ENCODE results near the gene CATSPER1.

CATSPER1 gene

DNA sequence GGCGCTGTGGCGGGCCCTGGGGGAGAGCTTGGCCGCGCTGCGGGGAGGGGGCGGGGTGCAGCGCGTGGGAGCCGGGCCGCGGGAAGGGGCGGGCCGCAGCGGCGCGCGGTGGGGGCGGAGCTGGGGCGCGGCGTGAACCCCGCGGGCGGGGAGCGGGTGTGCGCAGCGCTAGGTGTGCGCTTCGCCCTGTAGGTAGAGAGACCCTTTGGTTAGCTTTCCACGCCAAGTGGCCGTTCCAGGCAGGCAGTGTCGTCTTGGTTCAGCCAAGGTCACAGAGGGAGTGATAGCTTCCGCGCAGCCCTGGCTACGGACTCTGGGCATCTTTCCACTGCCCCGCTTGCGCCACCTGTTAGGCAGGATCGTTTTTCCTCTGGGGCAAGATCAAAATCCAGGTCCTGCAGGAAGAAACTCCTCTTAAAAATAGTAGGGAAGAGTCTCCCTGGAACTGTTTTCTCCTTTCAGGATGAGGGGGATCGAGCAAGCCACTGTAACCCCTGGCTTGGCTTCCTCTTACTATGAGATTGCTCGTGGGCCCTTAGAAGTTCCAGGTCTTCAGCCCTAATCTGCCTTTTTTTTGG is 23.5 kb downstream of the CATSPER1 start:
- peak; percentile 55 for DNase-seq (ENCODE audit: low read depth)

GRCh38 chr11:66001942-66002647 is 24.2 kb downstream of the CATSPER1 start, which contains the start of the genes BANF1 and EIF1AD:
BANF1 (plus strand) TSS chr11:66002503; CDS start chr11:66003251, 748 bp downstream.
EIF1AD (minus strand) TSS chr11:66002157; CDS start chr11:66000389, 1,768 bp downstream.
- DNase-seq (ENCODE audit: low read depth): peak; percentile 96

GRCh38 chr11:65997286-65997685 is 29.0 kb downstream of the CATSPER1 start:
- peak; percentile 87 for DNase-seq (ENCODE audit: low read depth)

- no peak for DNase-seq (ENCODE audit: low read depth)
Measured at GRCh38 chr11:65992056-65992455, 34.2 kb downstream of the CATSPER1 start.

DNA sequence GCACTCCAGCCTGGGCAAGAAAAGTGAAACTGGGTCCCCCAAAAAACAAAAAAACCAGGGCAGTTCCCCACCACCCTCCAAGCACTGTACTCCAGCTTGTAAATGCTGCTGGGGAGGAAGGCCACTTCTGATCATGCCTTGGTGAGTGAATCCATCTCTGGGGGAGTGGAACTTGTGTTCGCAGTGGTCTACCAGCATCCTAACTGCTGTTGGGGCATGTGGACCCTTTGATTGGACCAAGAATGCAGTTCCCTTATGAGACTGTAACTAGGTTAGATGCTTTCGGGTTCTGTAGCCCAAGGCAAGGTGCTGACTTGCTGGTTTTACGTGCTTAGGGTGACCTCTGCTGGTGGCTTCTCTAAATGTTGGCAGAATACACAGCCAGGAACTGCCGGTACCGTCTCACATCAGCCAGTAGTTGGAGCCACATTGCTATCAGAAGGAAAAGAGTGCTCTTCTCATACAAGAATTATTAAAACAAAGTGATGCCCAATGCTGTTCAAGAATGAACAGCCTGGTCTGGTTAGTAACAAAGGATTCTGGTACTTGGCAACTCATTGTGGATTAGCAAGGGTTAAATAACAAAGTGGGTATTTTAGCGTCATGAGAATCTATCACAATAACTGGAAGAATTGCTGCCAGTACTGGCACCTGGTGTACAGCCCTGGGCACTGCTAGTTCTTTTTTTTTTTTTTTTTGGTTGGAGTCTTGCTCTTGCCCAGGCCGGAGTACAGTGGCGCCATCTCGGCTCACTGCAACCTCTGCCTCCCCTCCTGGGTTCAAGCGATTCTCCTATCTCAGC is 37.3 kb downstream of the CATSPER1 start:
- peak; percentile 92 for DNase-seq (ENCODE audit: low read depth)

DNA sequence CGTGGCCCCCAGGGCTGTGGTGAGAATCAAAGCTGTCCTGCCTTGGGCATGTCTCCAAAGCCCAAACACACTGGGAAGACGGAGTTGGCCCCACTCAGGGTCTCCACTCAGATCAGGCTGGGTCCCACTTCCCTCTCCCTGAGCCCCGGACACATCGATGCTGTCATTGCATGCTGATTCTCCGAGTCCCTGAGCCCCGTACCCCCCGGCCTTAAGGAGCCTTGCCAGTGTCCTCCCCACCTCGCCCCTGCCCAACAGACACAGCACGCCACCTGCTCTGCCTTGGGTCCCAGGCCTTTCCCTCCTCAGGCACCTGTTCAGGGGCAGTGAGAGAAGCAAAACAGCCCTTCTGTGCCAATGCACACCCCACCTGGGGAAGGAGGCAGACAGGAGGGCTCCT is 38.9 kb downstream of the CATSPER1 start:
- DNase-seq (ENCODE audit: low read depth): no peak

- no peak for DNase-seq (ENCODE audit: low read depth)
Measured at GRCh38 chr11:65983589-65983987, 42.7 kb downstream of the CATSPER1 start.

- no peak for DNase-seq (ENCODE audit: low read depth)
Measured at GRCh38 chr11:65982824-65983588, 43.3 kb downstream of the CATSPER1 start.

GRCh38 chr11:65981972-65982823 is 44.1 kb downstream of the CATSPER1 start:
- no peak for DNase-seq (ENCODE audit: low read depth)

DNA sequence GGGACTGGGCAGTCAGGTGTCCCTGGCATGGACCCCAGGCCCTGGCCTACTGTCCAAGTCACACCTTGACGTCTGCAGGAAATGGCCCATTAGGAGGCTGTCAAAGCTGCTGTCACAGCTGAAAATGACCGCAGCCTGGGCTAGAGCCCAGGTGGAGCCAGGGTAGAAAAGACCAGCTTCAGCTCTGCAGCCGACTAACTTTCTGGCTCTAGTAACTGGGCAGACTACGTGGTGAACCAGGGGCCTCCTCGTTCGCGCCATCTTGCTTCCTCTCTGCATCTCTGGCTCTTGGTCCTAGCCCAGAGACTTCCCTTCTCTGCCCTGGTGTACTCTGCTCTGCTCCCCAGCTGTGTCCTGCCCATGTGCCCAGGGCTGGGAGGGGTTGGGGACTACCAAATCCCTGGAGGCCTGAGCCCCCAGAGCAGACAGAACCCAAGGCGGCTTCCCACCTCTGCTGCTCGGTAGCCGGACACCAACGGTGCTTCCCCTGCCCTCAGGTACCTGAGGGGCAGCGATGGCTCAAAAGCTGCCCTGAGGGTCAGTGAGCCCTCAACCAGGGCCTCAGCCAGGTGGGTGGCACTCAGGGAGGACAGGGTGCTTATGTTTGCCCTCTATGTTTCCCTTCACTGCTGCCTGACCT is 45.1 kb downstream of the CATSPER1 start:
- no peak for DNase-seq (ENCODE audit: low read depth)

- no peak for DNase-seq (ENCODE audit: low read depth)
Measured at GRCh38 chr11:65979261-65979759, 47.0 kb downstream of the CATSPER1 start.

GRCh38 chr11:65978391-65979238 is 47.7 kb downstream of the CATSPER1 start:
- DNase-seq (ENCODE audit: low read depth): no peak

GRCh38 chr11:65977621-65978390 is 48.5 kb downstream of the CATSPER1 start:
- no peak for DNase-seq (ENCODE audit: low read depth)

GRCh38 chr11:65976216-65977176 is 49.8 kb downstream of the CATSPER1 start:
- no peak for DNase-seq (ENCODE audit: low read depth)

GRCh38 chr11:65975771-65976170 is 50.5 kb downstream of the CATSPER1 start:
- DNase-seq (ENCODE audit: low read depth): no peak

DNA sequence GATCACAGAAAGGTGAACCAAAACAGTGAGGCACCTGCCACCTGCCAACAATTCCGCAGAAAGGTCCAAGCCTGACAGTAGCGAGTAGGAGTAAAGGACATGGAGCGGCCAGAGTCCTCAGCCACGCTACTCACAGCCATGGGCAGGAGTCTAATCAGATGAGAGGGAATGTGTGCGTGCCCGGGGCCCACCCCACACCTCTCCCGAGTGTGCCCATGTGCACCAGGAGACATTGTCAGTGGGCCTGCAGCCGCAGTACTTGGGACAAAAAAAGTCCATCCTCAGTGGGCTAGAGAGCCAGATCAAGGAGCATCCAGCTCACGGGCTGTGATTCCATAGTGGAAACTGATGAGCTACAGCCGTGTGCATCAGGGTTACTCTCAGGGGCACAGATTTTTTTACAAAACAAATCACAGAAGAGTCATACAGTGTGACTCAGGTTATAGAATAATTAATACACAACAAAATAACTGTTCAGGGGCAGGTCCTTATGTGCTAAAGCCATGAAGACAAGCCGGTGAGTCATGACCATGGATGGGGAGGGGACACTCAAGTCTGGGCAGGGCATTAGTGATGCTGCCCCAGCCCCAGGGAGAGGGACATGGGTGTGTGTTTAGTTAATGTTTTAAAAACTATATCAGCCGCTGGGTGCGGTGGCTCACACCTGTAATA is 52.7 kb downstream of the CATSPER1 start:
- peak; percentile 5 for DNase-seq (ENCODE audit: low read depth)

- no peak for DNase-seq (ENCODE audit: low read depth)
Measured at GRCh38 chr11:65972116-65972515, 54.2 kb downstream of the CATSPER1 start.
